Endometrial microvascular endothelial cells (primary cell): ENCODE data around the gene PTPRT. TPM values are rescaled to one million over a fixed set of nuclear protein-coding genes. Genes with fewer than 3 reads are reported as not detected.

Experiments used
- in situ Hi-C: cut with HindIII; loops from 2 replicates; pipeline ENCODE4 v1.10.0; 2017; ENCODE audit warnings: low sequenced_read_pairs, low pct_unique_long_range_greater_than_20kb; ENCODE audit errors: inconsistent ontology term
- total RNA-seq: library from RNA; depleted of rRNA; stranded (reverse); fragments of >200 nt; gene quantifications from one replicate; pipeline ENCODE4 v1.2.3, GENCODE V29; 2015; ENCODE audit errors: inconsistent ontology term

PTPRT gene
- total RNA-seq, 1 donor from 2014 or later: not detected

GRCh38 chr20:43140726-43141125 lies 49.0 kb downstream of the PTPRT start:
- in situ Hi-C loops: no loop called here

- in situ Hi-C loops: no loop called here
These were observed 51.5 kb downstream of the PTPRT start for GRCh38 chr20:43138061-43138770.

GRCh38 chr20:43137160-43137559 lies 52.5 kb downstream of the PTPRT start:
- in situ Hi-C loops: no loop called here

- in situ Hi-C loops: no loop called here
These were observed 65.5 kb downstream of the PTPRT start for GRCh38 chr20:43124241-43124640.

GRCh38 chr20:43123180-43123579 lies 66.5 kb downstream of the PTPRT start:
- in situ Hi-C loops: no loop called here

- in situ Hi-C loops: no loop called here
These were observed 70.0 kb downstream of the PTPRT start for GRCh38 chr20:43119720-43120119.

- in situ Hi-C loops: no loop called here
These were observed 87.3 kb downstream of the PTPRT start for GRCh38 chr20:43102394-43102793.

GRCh38 chr20:43096931-43097260 lies 92.8 kb downstream of the PTPRT start:
- in situ Hi-C loops: no loop called here

GRCh38 chr20:43096126-43096930 lies 93.4 kb downstream of the PTPRT start:
- in situ Hi-C loops: no loop called here

GRCh38 chr20:43095034-43095433 lies 94.7 kb downstream of the PTPRT start:
- in situ Hi-C loops: no loop called here

GRCh38 chr20:43092386-43093088 lies 97.2 kb downstream of the PTPRT start:
- in situ Hi-C loops: no loop called here

GRCh38 chr20:43068482-43068881 lies 121.2 kb downstream of the PTPRT start:
- in situ Hi-C loops: no loop called here

- in situ Hi-C loops: no loop called here
These were observed 123.6 kb downstream of the PTPRT start for GRCh38 chr20:43066125-43066524.

- in situ Hi-C loops: no loop called here
These were observed 124.4 kb downstream of the PTPRT start for GRCh38 chr20:43065299-43065698.

- in situ Hi-C loops: no loop called here
These were observed 131.6 kb downstream of the PTPRT start for GRCh38 chr20:43058077-43058476.

GRCh38 chr20:43057317-43057716 lies 132.4 kb downstream of the PTPRT start:
- in situ Hi-C loops: no loop called here

GRCh38 chr20:43055181-43055884 lies 134.4 kb downstream of the PTPRT start:
- in situ Hi-C loops: no loop called here

GRCh38 chr20:43052532-43052931 lies 137.2 kb downstream of the PTPRT start:
- in situ Hi-C loops: no loop called here

- in situ Hi-C loops: no loop called here
These were observed 142.7 kb downstream of the PTPRT start for GRCh38 chr20:43046966-43047365.
